ENCODE measurements around the gene KDM8.
A peak's percentile ranks its signal among the peaks of the same experiment; 100 is the strongest.

The KDM8 gene

GRCh38 chr16:27232901-27233625 is 29.7 kb downstream of the KDM8 start:
- DNase-seq = no peak

- no peak for DNase-seq
Measured at GRCh38 chr16:27233731-27234130, 30.4 kb downstream of the KDM8 start.

GRCh38 chr16:27234171-27234570 is 30.8 kb downstream of the KDM8 start:
- DNase-seq = no peak

GRCh38 chr16:27234603-27235002 is 31.3 kb downstream of the KDM8 start:
- DNase-seq = no peak

GRCh38 chr16:27235055-27235937 is 32.0 kb downstream of the KDM8 start:
- DNase-seq = peak; percentile 85 to 90

GRCh38 chr16:27235938-27236245 is 32.6 kb downstream of the KDM8 start:
- DNase-seq = no peak

- DNase-seq = no peak
Measured at GRCh38 chr16:27236635-27237218, 33.4 kb downstream of the KDM8 start.

GRCh38 chr16:27237219-27238015 is 34.1 kb downstream of the KDM8 start:
- peak; percentile 57 to 75 for DNase-seq

- peak; percentile 19 to 44 for DNase-seq
Measured at GRCh38 chr16:27238016-27238587, 34.8 kb downstream of the KDM8 start.

- DNase-seq = no peak
Measured at GRCh38 chr16:27238591-27238990, 35.3 kb downstream of the KDM8 start.

GRCh38 chr16:27239026-27239425 is 35.7 kb downstream of the KDM8 start:
- no peak for DNase-seq

- DNase-seq = no peak
Measured at GRCh38 chr16:27239906-27240655, 36.8 kb downstream of the KDM8 start.

- DNase-seq = no peak
Measured at GRCh38 chr16:27240948-27241531, 37.7 kb downstream of the KDM8 start.

- DNase-seq = no peak
Measured at GRCh38 chr16:27241658-27242057, 38.3 kb downstream of the KDM8 start.

GRCh38 chr16:27242398-27242797 is 39.1 kb downstream of the KDM8 start:
- no peak for DNase-seq

GRCh38 chr16:27242868-27243590 is 39.7 kb downstream of the KDM8 start:
- peak in 1 of 2 donors; percentile 15 for DNase-seq

- no peak for DNase-seq
Measured at GRCh38 chr16:27243725-27244362, 40.5 kb downstream of the KDM8 start.

GRCh38 chr16:27244363-27244755 is 41.0 kb downstream of the KDM8 start:
- no peak for DNase-seq

GRCh38 chr16:27245276-27246172 is 42.2 kb downstream of the KDM8 start:
- DNase-seq = no peak

Data from CD4-positive, alpha-beta T cell treated with Interferon alpha-2 for 1 hour (primary cell).